GM12878 (cell line): ENCODE data around the gene PIK3R4. TPM values are rescaled to one million over a fixed set of nuclear protein-coding genes. Genes with fewer than 3 reads are reported as not detected.

Source experiments
- BHLHE40 ChIP-seq, 2 experiments: fragments of 450-650 bp in 1 of 2; IDR thresholded peaks; 2 replicates each; pipeline ENCODE4 v1.6.1; 2011 to 2017; ENCODE audit warnings: low read depth in 2 of 2, borderline replicate concordance in 1 of 2, improper control_type of control experiment in 1 of 2, low read length in 1 of 2, mild to moderate bottlenecking in 1 of 2
- HCFC1 ChIP-seq: fragments of 150-350 bp; IDR thresholded peaks from 2 replicates; pipeline ENCODE4 v1.6.1; 2014; ENCODE audit warnings: low read length
- KLF5 ChIP-seq: fragments of 450-650 bp; IDR thresholded peaks from 2 replicates; pipeline ENCODE4 v1.6.1; 2014; ENCODE audit warnings: mild to moderate bottlenecking; ENCODE audit not compliant: partially characterized antibody
- MLLT1 ChIP-seq: fragments of 450-650 bp; IDR thresholded peaks from 2 replicates; pipeline ENCODE4 v1.6.1; 2016; ENCODE audit warnings: mild to moderate bottlenecking
- MTA2 ChIP-seq: fragments of 450-650 bp; IDR thresholded peaks from 2 replicates; pipeline ENCODE4 v1.6.1; 2016; ENCODE audit warnings: low read depth, mild to moderate bottlenecking, moderate library complexity
- MYB ChIP-seq: fragments of 150-350 bp; IDR thresholded peaks from 2 replicates; pipeline ENCODE4 v1.6.1; 2014; ENCODE audit warnings: mild to moderate bottlenecking, low read depth, low read length, borderline replicate concordance
- NFYB ChIP-seq: IDR thresholded peaks from 2 replicates; pipeline ENCODE4 v1.6.1; 2011; ENCODE audit warnings: low read depth, mild to moderate bottlenecking, low read length, improper control_type of control experiment, moderate library complexity; ENCODE audit not compliant: insufficient read depth
- NR2C2 ChIP-seq: IDR thresholded peaks from 2 replicates; pipeline ENCODE4 v1.6.1; 2011; ENCODE audit warnings: borderline replicate concordance, low read depth; ENCODE audit not compliant: control insufficient read depth, insufficient read length
- NRF1 ChIP-seq: conservative IDR thresholded peaks from 2 replicates; pipeline ENCODE4 v1.6.1; 2011; ENCODE audit warnings: mild to moderate bottlenecking, low read depth, low read length, improper control_type of control experiment
- PAX5 ChIP-seq: IDR thresholded peaks from 2 replicates; pipeline ENCODE4 v1.6.1; 2011; ENCODE audit warnings: low read depth, low read length, borderline replicate concordance
- PAX8 ChIP-seq: fragments of 450-650 bp; IDR thresholded peaks from 2 replicates; pipeline ENCODE4 v1.6.1; 2017; ENCODE audit warnings: mild to moderate bottlenecking, moderate library complexity
- RAD21 ChIP-seq: IDR thresholded peaks from 2 replicates; pipeline ENCODE4 v1.6.1; 2011; ENCODE audit warnings: mild to moderate bottlenecking, low read depth, low read length, moderate library complexity; ENCODE audit not compliant: insufficient read depth
- RB1 ChIP-seq: fragments of 450-650 bp; formaldehyde crosslinking; IDR thresholded peaks from 2 replicates; pipeline ENCODE4 v1.6.1; 2017; ENCODE audit warnings: mild to moderate bottlenecking, borderline replicate concordance
- SIX5 ChIP-seq: IDR thresholded peaks from 2 replicates; pipeline ENCODE4 v1.6.1; 2011; ENCODE audit warnings: mild to moderate bottlenecking, low read depth, low read length, moderate library complexity; ENCODE audit not compliant: severe bottlenecking
- SUPT20H ChIP-seq: IDR thresholded peaks from 2 replicates; pipeline ENCODE4 v1.6.1; 2011; ENCODE audit warnings: low read depth, mild to moderate bottlenecking, low read length, moderate library complexity, borderline replicate concordance; ENCODE audit not compliant: control insufficient read depth
- SUZ12 ChIP-seq: fragments of 200-600 bp; sonication (generic); IDR thresholded peaks from one replicate; pipeline ENCODE4 v1.6.1; 2018; ENCODE audit warnings: antibody characterized with exemption, mild to moderate bottlenecking; ENCODE audit not compliant: unreplicated experiment
- TBL1XR1 ChIP-seq: IDR thresholded peaks from 2 replicates; pipeline ENCODE4 v1.6.1; 2012; ENCODE audit warnings: low read depth, low read length, improper control_type of control experiment
- TCF12 ChIP-seq: IDR thresholded peaks from 2 replicates; pipeline ENCODE4 v1.6.1; 2011; ENCODE audit warnings: low read depth, mild to moderate bottlenecking, low read length
- TCF3 ChIP-seq: IDR thresholded peaks from 2 replicates; pipeline ENCODE4 v1.6.1; 2012; ENCODE audit warnings: low read depth, mild to moderate bottlenecking, low read length, borderline replicate concordance; ENCODE audit not compliant: insufficient read depth
- ZBED1 ChIP-seq: IDR thresholded peaks from 2 replicates; pipeline ENCODE4 v1.6.1; 2016; ENCODE audit warnings: borderline replicate concordance
- polyA plus RNA-seq, 11 experiments: library from polyadenylated mRNA; depleted of rRNA in 4 of 11; unstranded in 6 of 11; stranded (reverse) in 5 of 11; fragments of >200 nt; fragmentation: Nextera tagmentation in 4 of 11; fragmentation: Illumina TruSeq in 1 of 11; extraction: Ambion mirVana in 4 of 11; extraction: Trizol in 1 of 11; gene quantifications; 1 replicate in 1 of 11; 2 replicates in 10 of 11; pipeline versions ENCODE4 v1.2.1 to v1.2.3, GENCODE V29; 2011 to 2016; ENCODE audit warnings: inconsistent platforms in 2 of 11, missing spikeins in 2 of 11, low read depth in 1 of 11
- total RNA-seq, 4 experiments: library from RNA; depleted of rRNA in 3 of 4; stranded (reverse); fragments of >200 nt in 3 of 4; fragmentation: Illumina TruSeq in 1 of 4; extraction: Trizol in 1 of 4; gene quantifications; 2 replicates each; pipeline versions ENCODE4 v1.2.1 to v1.2.3, GENCODE V29; 2013 to 2021
- TF ChIP-seq, protein P1 (sequence below): IDR thresholded peaks from 2 replicates; pipeline ENCODE4 v1.6.1; 2011; ENCODE audit warnings: borderline replicate concordance, low read depth, mild to moderate bottlenecking, moderate library complexity, low read length; ENCODE audit not compliant: insufficient read depth, poor library complexity, severe bottlenecking
- TF ChIP-seq, protein P2 (sequence below): IDR thresholded peaks from 2 replicates; pipeline ENCODE4 v1.6.1; 2012; ENCODE audit warnings: improper control_type of control experiment, low read depth, low read length; ENCODE audit not compliant: insufficient replicate concordance

PIK3R4 gene
- total and polyA plus RNA-seq, 10 of the 15 experiments (the other 5 are each of a cell fraction or from before 2014, with no cell fraction given) = 22.6 to 50.2 (median 31.1) TPM

DNA sequence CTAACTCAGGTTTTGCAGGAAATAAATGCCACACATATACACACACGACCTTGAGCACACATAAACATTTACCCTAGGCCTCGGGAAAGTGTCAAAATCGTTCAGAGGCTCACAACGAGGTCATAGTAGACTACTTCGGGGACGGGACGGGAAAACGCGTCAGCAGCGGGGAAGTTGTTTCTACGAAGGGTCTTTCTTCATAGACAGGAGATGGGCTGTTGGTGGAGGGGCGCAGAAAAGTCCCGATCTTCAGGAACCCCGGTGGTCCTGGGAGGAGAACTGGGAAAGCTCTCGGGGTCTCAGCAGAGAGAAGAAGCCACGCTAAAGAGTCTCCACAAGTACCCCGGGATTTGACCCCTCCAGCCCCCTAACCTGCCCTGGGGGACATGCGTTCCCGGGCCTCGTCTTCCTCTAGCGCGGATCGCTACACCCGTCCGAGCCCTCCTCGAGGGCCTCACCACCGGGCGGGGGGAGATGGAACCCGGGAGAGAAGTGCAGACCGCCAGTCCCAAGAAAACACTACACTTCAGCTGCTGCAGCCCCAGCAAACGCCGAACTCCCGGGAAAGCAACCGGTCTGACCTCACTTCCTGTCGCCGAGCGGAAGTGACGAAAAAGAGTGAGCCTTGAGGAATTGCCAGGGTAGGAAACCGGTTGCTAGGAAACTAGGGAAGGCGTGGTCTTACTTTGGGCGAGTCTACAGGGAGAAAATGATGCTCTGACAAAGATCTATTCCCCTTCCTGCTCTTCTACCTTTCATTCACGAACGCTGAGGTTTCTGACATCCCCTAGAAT lies at the start of gene PIK3R4 (continued):
- TF ChIP-seq NFYB (no peak), KLF5 (no peak), MTA2 (no peak), PAX5 (no peak), TCF3 (no peak), TBL1XR1 (no peak), NRF1 (no peak), ZBED1 (no peak), PAX8 (no peak), TCF12 (no peak), RAD21 (no peak), MYB (no peak), HCFC1 (no peak), MLLT1 (no peak), NR2C2 (no peak), SUZ12 (no peak), BHLHE40 (IDR thresholded peaks at IDR 0.05; ENCODE audit: borderline replicate concordance in 1 of 2, low read depth in 2 of 2, low read length in 1 of 2) (no peak; a peak in 1 of 4 replicates), SIX5 (peak; percentile 23), RB1 (0 out of 2 replicates have a peak, but pooled peaks have one; percentile 61), SUPT20H (no peak)
- TF ChIP-seq, protein P1, sequence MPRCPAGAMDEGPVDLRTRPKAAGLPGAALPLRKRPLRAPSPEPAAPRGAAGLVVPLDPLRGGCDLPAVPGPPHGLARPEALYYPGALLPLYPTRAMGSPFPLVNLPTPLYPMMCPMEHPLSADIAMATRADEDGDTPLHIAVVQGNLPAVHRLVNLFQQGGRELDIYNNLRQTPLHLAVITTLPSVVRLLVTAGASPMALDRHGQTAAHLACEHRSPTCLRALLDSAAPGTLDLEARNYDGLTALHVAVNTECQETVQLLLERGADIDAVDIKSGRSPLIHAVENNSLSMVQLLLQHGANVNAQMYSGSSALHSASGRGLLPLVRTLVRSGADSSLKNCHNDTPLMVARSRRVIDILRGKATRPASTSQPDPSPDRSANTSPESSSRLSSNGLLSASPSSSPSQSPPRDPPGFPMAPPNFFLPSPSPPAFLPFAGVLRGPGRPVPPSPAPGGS = no peak
- TF ChIP-seq, protein P2, sequence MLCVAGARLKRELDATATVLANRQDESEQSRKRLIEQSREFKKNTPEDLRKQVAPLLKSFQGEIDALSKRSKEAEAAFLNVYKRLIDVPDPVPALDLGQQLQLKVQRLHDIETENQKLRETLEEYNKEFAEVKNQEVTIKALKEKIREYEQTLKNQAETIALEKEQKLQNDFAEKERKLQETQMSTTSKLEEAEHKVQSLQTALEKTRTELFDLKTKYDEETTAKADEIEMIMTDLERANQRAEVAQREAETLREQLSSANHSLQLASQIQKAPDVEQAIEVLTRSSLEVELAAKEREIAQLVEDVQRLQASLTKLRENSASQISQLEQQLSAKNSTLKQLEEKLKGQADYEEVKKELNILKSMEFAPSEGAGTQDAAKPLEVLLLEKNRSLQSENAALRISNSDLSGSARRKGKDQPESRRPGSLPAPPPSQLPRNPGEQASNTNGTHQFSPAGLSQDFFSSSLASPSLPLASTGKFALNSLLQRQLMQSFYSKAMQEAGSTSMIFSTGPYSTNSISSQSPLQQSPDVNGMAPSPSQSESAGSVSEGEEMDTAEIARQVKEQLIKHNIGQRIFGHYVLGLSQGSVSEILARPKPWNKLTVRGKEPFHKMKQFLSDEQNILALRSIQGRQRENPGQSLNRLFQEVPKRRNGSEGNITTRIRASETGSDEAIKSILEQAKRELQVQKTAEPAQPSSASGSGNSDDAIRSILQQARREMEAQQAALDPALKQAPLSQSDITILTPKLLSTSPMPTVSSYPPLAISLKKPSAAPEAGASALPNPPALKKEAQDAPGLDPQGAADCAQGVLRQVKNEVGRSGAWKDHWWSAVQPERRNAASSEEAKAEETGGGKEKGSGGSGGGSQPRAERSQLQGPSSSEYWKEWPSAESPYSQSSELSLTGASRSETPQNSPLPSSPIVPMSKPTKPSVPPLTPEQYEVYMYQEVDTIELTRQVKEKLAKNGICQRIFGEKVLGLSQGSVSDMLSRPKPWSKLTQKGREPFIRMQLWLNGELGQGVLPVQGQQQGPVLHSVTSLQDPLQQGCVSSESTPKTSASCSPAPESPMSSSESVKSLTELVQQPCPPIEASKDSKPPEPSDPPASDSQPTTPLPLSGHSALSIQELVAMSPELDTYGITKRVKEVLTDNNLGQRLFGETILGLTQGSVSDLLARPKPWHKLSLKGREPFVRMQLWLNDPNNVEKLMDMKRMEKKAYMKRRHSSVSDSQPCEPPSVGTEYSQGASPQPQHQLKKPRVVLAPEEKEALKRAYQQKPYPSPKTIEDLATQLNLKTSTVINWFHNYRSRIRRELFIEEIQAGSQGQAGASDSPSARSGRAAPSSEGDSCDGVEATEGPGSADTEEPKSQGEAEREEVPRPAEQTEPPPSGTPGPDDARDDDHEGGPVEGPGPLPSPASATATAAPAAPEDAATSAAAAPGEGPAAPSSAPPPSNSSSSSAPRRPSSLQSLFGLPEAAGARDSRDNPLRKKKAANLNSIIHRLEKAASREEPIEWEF = no peak
